Stimulated activated CD8-positive, alpha-beta memory T cell treated with anti-CD3 and anti-CD28 coated beads, Interleukin-4, amount 100 ng/mL, for 4 hours (primary cell): Measurements from ENCODE around the gene SOX6.

Experiments used
- DNase-seq, 2 donors: peaks; one replicate each; pipeline ENCODE4 v3.0.0-alpha.2; 2020; ENCODE audit warnings: low read depth in 2 of 2, low spot score in 1 of 2

The SOX6 gene

DNA sequence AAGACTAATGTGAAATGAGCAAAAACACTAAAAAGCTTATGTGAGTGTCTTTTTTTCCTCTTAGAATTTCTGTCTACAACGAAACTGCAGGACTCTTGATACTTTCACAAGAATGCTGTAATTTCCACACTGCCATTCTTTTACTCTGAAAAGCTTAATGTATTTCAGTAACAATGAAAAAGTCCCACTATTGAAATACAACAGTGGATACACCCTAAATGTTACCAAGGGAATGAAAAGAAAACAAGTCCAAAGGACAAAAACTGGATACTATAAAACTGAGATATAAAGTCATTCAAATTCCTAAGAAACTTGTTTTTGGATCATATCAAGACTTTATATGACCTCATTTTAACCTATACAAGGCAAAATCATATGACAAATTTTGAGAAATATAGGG is 77.4 kb downstream of the SOX6 start:
- DNase-seq: no peak

DNA sequence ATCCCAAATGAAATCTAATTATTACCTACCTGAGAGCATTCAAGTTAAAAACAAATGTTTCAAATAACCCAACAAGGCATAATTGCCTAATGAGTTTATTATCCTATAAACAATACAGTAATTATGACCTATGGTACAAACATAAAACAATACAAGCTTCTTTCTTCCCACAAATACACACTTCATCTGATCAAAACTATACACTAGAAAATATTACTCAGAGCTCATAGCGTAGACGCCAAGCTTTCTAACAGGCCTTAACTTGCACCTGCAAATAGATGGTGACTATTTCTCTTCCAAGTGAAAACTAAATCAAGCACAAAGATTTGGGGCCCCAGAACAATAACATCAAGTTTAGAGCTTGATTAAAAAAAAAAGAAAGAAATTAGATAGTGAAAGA is 78.1 kb downstream of the SOX6 start:
- no peak for DNase-seq

DNA sequence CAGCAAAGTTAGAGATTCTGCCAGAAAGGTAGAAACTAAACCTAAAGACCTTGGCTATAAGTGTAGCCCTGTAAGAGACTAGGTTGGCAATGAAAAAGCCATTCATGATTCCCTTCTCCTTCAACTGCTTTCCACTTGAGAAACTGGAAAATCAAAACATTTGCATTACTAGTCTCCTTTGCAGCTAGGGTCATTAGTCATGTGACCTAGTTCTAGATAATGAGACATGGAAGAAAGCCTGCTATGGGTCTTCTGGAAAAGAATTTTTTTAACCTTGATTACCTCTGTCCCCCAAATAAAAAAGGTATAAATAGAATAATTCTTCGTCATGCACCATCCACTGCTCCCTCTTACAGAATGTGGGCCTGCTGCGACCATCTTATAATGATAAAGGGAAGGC is 80.1 kb downstream of the SOX6 start:
- no peak for DNase-seq

DNA sequence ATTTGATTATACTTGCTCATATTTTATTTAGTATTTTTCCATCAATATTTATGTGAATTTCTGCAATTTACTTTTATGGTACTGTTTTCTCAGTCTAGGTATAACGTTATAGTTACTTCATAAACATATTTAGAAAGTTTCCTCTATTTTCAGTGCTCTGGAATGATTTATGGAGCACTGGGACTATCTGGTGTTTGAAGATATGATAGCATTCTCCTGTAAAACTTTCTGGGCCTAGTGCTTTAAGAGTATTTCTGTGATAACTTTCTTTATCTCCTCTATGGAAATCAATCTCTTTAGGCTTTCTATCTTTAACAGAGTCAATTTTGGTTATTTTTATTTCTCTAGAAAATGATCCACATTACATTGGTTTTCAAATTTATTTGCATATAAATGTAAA is 85.1 kb downstream of the SOX6 start:
- no peak for DNase-seq

DNA sequence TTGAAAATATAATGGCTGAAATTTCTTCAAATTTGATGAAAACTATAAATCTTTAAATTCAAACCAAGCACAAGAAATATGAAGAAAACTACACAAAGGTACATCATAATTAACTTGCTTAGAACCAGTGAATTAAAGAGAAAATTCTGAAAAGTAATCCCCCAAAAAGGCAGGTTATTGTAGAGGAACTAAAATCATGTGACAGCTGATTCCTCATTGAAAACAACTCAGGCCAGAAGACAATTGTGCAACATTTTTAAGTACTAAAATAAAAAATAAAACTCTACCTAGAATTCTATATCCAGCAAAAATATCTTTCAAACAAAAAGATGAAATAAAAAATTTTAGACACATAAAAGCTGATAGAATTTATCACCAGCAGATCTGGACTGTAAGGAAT is 90.3 kb downstream of the SOX6 start:
- DNase-seq: no peak

DNA sequence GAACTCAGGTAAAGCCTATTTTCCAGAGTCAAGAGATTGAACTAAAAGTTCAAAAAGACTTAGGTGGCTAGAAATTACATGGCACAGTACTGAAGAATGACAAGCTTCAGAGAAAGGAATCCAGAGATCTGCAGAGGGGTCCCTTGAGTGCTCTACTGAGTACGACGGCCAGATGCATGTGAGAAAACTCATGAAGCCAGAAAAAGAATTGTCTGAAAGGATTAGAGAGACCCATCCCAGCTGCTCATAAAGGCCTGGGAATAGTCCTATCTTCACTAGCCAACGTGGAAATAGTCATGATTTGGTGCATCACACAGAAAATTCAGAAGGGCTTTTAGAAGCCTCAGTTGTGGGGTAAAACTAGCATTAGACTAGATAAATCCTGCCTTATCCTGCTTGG is 91.3 kb downstream of the SOX6 start:
- DNase-seq: no peak

DNA sequence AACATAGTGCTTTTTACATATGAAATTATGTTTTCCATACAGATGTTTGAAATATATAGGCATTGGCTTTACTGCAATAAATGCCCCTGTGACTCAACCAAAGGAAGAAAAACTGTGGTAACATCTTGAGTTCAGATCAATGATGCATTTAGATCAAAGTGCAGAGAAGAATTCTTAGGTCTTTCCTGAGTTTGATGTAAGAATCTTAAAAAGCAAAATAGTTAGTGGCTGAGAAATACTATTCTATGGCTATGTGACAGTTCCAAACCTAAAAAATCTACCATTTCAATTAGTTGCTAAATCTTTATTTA is 93.7 kb downstream of the SOX6 start:
- DNase-seq: no peak

DNA sequence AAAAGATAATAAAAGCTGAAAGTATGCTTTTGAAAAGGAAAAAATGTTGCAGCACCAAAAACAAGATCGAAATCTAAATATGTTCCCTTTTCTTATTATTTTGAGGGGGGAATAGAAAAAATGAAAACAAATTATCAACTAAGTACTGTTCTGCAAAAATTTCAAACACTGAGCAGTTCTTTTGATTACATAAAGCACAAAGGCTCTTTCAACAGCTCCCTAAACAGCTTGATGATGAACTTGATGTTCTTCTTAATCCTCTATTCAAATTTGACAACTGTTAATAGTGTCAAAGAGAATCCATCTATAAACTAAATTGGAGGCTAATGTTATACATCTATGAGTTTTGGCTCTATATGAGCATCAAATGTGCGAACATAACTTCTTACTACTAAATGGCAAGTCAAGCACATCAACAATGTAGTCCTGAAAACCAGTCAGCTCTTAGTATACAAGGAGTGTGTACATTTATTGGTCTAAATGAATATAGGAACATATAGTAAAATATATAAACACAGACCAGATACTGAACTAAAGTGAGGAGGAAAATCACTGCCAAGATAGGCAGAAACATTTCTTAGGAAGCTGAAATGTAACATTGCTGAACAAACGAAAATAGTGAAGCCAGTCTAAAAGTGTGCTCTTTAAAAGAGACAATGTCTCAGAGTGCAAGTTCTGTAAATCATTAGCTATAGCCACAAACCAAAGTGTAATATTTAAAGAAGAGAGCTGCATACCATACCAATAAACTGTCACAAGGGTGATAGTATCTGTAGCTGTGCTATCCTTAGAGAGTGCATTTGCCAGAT is 94.3 kb downstream of the SOX6 start:
- no peak for DNase-seq

DNA sequence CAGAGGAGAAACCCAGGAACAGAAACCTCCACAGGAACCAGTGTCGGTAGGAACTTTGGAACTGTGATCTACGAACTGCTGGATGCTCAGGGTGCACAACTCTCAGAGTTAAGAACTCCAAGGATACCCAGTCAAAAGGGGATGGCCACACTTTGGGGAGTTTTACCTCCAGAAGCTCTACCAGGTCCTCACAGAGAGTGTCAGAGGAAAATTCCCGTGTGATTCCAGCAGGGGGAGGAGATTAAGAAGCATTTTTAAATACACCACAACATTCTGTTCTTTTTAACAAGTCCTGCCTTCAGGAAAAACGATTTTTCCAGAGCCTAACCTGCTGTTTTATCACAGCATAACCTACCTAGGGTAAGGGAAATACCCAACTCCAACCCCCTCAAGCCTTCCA is 104.0 kb downstream of the SOX6 start:
- no peak for DNase-seq

DNA sequence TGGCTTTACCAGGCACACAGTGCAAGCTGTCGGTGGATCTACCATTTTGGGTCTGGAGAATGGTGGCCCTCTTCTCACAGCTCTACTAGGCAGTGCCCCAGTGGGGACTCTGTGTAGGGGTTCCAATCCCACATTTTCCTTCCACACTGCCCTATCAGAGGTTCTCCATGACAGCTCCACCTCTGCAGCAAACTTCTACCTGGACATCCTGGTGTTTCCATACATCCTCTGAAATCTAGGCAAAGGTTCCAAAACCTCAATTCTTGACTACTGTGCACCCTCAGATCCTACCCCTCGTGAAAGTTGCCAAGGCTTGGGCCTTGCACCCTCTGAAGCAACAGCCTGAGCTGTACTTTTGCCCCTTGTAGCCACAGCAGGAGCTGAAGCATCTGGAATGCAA is 108.1 kb downstream of the SOX6 start:
- DNase-seq: no peak

DNA sequence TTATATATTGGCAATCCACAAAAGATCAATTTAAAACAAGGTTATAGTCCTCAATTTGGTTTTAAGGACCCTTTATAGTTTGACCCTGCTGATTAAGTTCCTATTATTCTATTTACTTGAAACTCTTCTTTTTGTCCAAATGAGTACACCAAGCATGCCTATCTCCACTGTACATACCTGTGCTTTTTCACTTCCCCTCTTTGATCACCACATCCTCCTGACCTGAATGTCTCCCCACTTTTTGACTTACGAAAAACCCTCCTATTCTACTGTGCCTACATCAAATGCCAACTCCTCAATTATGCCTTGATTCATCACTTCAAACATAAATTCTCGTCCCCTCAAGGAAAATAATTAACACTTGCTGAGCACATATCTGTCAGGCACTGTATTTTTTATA is 113.5 kb downstream of the SOX6 start:
- no peak for DNase-seq

DNA sequence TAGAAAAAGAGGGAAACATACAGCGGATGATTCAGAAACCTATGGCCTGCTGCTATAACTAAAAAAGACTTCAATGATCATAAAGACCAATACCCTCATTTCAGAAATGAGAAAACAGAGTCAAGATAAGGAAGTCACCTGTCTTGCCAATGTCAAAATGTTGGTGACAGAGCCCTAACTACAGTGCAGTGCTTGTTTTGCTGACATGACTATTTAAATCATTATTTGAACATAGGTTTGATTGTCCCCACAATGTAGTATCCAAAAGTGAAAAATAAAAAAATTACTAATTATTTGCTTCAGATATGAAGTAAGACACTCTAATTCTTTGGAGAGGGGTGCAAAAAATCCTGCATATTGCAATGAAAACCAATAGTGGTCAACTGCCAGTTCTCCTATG is 115.7 kb downstream of the SOX6 start:
- no peak for DNase-seq

DNA sequence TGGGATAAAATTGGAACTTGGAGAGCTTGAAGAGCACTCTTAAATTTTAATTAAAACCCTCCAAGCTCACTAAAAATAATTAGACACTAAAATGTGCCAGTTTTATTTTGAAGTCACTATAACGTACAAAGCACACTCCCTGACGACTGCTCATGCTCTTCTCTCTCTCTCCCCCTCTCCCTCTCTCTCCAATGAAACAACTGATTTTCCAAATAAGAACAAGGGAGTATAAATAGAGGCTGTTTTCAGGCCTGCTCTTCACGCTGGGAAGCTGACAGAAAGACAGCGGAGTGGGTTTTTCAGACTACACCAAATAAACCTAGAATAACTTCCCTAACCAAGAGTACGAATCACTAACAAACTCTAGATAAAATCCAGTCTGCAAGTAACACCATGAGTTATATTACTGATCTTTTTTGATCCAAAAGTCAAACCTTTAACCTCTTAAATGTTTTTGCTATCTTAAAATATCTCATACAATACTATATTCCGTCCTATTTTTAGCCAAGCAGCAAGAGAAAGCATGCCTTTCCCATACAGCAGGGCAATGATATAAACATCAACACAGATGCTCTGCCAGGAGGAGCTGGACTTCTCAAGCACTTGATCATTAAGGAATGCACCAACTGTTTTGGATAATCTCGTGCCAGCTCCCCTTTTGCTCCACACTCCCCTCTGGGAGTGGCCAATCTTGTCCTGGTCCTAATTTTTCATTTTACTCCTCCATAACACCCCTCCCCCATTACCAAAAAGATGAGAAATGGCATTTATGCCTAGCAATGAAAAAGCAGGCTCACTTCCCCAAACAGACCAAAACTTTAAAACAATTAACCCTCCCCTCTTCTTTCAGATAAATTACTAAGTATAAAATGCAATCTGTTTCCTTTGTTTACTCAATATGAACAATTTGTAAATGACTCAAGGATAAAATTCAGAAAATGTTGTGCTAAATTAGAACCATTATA is 116.9 kb downstream of the SOX6 start:
- no peak for DNase-seq

DNA sequence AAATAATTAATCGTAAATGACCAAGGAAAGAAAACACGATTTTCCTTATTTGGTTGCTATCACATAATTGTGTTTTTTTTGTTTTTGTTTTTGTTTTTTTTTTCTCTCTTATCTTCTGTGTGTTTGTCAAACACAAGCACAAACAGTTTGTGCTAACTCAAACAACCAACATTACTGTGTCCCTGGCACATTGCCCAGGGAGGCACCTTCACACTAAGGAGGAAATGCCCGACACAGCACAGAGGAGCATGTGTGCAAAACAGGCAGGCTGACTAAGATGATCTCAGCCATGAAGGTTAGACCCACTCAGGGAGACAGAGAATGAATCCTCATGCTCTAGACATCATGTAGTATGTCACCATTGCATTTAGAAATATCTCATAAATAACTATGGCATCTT is 130.1 kb downstream of the SOX6 start:
- DNase-seq: no peak

DNA sequence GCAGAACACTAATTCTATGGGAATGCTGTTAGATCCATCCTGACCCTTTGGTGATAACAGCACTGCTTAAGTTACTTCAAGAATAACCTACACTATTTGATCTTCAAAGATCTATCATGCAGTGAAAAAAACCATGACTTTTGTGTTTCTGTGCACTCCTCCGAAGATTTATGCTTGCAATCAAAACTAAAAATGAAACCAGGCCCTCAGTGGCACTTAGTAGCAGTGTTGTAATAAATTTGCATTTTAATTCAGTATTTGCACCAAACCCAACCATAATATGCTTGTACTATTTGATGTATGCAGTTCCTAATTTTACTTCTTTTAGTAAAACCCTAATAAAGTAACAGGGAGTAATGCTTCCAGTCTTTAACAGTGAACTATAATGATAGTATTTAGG is 130.7 kb downstream of the SOX6 start:
- no peak for DNase-seq

DNA sequence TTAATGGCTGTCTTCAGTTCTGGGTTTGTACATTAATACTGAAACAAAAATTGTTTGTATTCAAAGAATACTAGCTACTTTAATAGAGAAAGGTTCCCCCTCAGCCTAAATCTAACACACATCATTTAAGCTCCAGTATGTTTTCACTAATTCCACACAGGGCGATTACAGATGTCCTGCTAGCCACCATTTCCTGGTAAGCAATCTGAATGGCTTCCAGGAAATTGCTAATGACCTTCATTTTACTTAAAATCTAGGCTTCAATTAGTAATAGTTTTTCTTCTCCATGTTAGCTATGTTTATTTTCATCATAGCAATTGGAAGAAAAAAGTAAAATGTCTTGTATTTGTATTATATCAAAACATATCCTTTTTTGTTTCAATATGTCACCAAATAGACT is 132.8 kb downstream of the SOX6 start:
- DNase-seq: no peak

DNA sequence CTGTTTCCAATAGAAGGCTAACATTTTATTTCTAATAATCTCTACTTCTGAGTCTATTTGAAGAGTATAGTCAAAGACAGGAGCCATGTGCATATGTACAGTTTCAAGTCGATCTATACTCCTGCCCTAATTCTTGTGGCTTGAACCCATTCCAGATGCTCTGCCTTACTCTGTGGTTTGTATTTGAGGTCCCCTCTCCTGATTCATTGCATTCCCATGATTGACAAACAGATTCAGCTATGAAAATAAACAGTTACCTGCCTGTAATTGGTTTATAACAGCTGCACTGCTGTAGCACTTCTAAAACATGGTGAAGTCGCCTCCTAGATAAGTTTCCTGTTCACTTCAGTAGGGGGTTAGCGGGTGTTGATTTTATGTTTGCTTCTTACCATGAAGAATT is 138.7 kb downstream of the SOX6 start:
- no peak for DNase-seq

DNA sequence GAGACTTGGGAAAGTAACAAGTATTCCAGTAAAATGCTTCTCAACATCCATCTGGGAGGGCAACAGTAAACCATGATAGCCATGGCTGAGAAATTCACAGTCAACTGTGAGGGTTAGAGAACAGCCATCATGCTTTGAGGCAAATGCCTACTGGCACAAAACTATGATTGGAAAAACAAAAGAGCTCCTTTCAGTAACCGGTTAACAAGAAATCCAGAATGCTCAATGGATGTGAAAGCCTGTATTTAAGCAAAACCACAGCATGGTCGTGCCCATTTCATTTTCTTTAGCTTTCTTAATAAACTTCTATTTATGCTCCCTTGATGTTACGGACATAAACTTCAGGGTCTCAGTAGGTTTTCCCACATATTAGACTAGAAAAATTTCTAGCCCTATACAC is 139.5 kb downstream of the SOX6 start:
- no peak for DNase-seq

DNA sequence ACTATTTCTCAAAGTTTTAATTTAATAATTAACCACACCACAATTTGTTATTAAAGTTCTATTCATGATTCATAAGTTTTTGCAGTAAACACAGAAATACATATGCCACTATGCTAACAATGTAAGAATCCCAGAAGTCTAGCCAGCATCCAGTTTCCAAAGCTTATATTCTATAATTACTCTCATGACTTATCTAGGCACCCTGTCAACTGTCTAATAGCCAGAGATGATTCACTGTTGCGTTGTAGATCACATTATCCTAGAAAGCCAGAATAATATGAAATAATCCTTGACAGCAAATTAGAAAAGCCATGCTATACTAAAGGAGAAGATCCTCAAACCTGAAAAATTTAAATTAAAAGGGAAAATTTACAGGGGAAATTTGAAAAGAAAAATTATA is 141.0 kb downstream of the SOX6 start:
- no peak for DNase-seq

DNA sequence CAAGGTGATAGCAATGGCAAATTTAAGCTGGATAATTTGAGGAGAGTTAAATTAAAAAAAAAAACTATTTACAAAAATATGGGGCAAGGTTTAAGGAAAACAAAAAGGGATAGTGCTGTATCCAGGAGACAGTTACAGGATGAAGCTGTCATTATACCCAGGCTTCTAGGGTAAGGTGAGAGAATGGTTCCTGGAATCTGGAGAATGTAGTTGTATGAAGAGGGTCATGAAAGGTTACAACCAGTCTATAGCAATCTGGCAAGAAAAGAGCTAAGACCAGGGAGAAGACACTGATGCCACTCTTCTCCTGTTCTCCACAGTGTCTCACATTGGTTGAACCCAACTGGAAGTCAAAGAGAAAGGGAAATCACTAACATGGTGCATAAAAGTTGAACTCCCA is 144.9 kb downstream of the SOX6 start:
- no peak for DNase-seq

DNA sequence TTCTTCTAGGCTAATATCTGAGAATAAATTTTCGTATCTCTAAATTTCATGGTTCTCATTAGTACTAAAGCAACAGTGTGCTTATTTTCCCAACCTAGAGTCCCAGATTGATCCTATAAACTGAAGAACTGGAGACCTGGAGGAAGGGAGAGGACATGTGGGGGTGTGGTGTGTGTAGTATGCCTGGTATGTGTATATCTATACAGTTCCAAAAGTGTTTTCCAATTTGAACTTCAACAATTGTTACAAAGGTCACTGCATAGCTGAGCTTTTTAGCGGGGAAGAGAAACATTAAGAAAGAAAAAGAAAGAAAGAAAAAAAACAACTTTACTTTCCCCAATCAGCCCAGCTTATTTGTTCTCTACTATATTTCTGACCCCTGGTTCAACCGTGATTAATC is 152.1 kb downstream of the SOX6 start:
- no peak for DNase-seq

DNA sequence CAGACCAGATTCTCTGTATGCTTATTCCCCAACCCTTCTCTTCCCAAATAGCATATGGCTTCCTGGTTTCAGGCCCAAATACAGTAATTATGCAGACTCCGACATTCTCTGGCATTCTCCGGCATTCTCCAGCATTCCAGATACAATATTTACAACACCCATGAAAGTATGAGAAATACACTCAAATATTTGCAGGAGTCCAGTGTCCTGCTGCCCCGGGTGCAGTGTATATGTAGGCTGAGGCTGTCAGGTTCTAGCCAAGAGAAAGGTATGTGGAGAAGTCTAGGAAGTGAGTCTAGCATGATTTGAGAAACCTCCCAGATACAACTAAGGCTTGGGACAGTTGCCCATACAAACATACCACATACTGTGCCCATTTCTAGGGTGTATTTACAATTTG is 160.7 kb downstream of the SOX6 start:
- DNase-seq: no peak

DNA sequence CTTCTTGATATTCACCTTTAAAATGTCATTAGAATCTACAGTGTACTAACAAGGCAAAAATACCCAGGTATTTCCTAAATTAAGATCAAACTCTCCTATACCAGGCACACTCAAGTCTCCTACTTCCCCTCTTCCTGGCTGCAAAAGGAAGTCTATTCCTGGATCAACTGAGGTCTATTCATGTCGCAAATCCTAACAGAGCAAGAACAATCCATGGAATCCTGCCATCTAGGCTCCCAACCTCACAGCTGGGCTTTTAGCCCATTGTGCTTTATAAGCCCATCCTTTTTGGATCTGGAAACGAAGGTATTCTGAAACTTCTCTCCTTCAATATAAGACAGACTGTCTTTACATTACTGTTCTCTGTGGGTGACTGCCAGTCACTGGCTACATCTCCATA is 161.8 kb downstream of the SOX6 start:
- DNase-seq: no peak
